HG02852 (cell line): Measurements from ENCODE around the gene RAB6B.

Experiments used
- ATAC-seq: cut with Tn5 transposase; IDR thresholded peaks from one replicate; pipeline ENCODE4 v1.9.1; 2021; ENCODE audit warnings: mild to moderate bottlenecking, moderate library complexity; ENCODE audit not compliant: unreplicated experiment

RAB6B gene

DNA sequence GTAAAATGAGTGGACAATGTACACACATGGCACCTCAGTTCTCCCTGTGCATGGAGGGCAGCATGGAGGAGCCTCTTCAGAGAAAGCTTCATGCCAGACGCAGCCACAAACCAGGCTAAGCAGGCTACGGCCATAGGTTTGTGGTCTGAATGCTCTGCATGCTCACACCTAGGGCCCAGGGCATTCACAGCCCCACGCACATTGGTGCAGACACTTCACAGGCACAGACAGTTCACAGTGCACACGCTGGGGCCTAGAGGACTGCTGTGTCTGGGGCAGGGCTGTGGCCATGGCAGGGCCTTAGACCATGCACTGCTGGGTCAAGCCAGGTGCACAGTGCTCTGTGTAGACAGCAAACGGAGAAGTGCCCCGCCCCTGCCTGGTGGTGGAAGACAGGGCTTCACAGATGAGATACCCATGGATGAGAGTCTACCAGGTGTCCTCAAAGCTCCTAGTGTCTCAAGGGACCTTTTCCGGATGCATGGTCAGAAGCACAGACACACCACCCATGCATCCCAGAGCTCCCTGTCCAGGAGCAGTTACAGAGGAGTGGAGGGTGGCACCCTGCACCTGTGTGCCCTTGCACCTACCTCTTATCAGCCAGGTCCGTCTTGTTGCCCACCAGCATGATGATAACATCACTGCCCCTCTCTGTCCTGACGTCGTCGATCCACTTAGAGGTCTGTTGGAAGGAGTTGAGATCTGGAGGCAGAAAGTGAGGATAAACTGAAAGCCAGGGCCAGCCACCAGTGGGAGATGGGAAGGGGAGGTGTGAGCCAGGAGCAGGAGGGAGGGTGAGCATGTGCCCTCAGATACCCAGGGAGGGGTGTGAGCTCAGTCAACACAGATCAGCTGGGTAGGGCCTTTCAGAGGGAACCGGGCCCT is 56.5 kb downstream of the RAB6B start:
- ATAC-seq = no peak

DNA sequence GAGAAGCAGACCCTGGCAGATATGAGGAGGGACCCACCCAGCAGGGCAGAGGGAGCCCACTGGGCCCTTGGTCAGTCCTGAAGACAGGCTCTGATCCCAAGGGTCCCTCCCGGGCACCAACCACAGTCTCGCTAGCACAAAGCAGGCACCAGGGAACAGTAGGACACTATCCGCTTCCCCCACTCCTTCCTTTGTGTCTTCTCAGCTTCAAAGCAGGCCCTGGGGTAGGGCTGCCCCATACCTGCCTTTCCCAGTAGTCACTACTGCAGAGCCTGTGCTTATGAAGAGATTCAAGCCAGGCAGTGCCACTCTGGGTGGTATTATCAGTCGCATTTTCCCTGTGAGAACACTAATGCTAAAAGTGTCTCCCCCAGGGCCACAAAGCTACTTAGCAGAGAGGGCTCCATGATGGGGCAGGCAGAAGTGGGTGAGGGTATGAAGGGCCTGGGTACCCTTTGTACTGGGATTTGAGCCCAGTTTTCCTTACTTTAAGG is 57.3 kb downstream of the RAB6B start:
- ATAC-seq = no peak

DNA sequence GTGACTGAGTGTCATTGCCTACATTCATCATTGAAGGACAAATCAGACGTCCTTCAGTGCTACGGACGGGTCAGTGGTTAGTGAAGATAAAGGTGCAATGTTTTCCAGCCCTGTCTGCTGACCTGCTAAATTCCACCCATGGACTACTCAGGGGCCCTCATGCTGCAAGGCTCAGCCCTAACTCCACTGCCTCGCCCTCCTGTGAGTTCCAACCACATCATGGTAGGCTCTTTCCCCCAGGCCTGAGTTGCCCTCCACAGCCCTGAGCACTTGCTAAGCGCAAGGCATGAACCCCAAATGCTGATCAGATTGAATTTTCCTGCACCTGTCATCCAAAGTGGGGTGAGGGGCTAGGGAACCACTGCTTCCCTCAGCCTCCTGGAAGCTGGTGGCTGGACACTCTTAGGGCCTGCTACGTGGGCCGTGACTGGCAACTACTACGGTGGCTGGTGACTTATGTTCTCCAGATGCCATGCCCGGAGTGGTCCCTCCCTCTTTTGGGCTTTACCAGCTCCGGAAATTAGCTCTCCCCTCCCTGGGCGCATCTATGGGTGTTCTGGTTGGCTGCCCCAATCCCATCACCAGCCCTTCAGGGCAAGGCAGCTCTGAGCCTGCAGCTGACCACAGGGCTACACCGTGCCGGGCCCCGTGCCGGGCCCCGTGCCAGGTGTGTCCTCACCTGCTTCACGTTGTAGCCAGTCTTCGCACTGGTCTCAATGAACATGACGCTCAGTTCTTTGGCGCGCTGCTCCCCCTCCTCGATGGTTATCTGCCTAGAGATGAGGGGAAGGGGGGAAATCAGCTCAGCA is 58.0 kb downstream of the RAB6B start:
- no peak for ATAC-seq

GRCh38 chr3:133836497-133837158 is 59.1 kb downstream of the RAB6B start:
- ATAC-seq = no peak

GRCh38 chr3:133835961-133836360 is 59.7 kb downstream of the RAB6B start:
- no peak for ATAC-seq

- no peak for ATAC-seq
Observed at GRCh38 chr3:133835418-133835743, 60.3 kb downstream of the RAB6B start.

DNA sequence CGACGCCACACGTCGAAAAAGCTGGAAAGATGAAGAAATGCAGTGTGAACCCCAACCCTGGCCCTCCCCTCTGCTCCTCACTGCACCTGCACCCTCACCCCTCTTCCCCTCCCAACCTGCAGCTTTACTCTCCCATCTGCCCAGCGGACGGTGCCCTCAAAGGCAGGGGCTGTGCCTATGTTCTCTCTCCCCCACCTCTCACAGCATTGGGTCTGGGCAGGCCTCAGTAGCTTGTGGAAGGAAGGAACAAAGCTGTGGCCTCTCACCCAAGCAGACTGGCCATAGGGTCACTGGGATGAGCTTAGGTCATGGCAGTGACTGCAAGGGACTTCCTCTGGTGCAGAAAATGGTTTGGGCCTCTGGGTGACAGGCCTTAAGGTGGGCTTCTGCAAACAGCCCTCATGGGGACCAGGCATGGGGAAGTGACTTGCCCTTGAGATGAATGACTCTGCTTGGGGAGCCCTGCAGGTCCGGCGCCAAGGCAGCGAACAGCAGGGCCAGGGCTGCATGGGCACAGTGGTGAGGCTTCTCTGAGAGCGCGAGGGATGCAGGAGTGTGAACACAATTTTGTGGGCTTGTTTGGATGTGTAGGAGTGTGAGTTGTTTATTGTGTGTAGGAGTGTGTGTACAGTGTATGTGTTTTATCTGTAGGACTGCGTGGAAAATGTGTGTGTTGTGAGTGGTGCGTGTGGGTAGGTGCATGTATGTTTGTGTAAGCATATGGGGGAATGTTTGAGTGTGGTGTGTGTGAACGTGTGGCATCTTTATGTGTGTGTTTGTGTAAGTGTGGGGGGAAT is 60.9 kb downstream of the RAB6B start:
- ATAC-seq = no peak

DNA sequence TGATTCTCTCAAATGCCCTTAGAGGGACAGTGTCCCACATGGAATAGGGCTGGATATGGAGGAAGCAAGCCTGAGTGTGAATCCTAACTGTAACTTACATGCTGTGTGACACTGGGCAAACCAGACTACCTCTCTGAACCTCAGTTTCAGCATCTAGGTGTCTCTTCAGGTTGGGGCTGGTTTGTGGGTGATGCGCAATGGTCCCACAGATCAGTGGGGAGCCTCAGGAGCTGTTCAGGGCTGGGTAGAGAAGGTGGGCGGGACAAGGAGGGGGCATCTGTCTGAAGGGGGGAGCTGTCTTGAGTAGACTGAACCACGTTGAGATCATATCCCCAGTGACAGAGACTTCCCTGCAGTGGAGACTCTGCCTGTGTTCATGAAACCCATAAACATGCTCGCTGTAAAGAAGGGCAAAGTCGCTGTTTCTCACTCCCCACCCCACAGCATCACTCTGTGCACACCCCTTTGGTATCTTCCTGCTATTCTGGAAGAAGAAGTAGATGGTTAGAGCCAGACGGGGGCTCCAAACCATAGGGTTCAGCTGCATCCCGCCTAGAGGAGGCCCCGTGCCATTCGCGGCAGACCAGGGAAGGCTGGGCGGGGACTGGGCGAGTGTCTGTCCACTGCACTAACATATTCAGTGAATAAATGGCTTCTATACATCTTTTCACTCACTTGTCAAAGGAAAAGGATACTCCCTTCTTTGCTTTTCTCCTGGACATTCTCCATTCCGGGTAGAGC is 61.6 kb downstream of the RAB6B start:
- ATAC-seq = no peak

- ATAC-seq = no peak
Observed at GRCh38 chr3:133833267-133833666, 62.4 kb downstream of the RAB6B start.

DNA sequence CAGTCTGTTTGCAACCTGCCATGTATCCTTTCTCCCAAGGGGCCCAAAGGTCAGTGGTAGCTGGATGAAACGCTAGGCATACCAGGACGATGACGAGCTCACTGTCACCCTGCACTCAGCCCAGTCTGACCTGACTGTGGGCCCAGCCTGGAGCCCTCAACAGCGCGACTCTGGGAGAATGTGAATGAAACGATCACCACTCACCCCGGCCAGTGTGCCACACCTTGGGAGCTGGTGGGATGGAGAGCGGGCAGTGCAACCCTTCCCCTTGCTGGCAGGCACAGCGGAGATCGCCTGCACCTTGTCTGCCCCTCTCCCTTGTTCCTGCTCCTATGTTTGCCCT is 62.9 kb downstream of the RAB6B start:
- no peak for ATAC-seq

DNA sequence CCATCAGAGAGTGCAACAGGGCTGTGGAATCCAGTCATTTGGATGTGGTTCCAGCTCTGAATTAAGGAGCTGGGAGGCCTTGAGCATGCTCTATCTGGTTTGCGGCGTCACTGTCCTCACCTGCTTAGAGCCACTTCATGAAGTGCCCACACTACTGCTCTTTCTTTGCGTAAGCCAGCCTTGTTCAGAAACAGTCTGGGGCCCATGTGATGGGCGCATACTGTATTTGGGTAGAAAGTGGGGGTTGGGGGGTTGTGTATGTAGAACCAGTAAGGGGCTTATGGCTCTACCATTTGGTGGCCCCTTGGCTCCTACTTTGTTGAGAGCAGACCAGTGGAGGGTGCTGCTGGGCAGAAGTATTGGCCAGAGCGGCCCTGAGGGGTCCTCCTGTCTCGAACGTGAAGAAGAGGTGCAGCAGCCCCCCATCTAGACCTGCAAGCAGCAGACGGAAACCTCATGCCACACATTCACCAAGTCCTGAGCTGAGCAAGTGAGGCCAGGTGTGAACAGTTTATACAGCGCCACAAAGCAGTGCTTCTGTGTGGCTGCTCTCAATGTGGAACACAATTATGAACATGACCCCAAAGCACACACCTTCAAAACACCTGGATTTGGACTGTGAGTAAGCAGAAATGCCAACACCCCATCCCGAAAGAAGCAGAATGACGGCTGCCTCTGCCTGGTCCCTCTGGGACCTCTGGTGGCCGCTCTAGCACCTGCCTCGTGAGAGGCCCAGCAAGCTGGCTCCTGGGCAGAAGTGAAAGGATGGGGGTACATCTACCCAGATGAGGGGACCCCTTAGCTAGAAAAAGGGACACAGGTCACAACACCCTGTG is 63.5 kb downstream of the RAB6B start:
- no peak for ATAC-seq

- no peak for ATAC-seq
Observed at GRCh38 chr3:133830071-133830470, 65.6 kb downstream of the RAB6B start.

- no peak for ATAC-seq
Observed at GRCh38 chr3:133829310-133829707, 66.4 kb downstream of the RAB6B start.

- ATAC-seq = no peak
Observed at GRCh38 chr3:133828576-133829309, 66.9 kb downstream of the RAB6B start.

- ATAC-seq = no peak
Observed at GRCh38 chr3:133827684-133828083, 68.0 kb downstream of the RAB6B start.

DNA sequence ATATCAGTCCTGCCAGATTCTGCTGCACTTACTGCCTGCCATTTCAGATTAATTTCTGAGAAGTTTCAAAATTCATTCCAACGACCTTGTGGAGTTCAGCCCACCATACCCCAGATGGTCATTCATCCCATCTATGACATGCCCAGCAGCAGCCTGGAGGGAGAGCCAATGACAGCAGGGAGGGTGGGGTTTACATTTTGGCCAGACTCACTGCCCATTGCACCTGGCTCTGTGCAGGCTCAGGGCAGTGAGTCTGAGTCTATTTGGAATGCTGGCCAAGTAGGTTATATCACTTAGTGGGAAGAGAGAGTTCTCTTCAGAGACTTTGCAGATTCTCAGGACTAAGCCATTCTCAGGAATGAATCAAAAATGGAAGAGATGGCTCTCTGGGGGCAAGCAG is 68.5 kb downstream of the RAB6B start:
- ATAC-seq = no peak

- ATAC-seq = no peak
Observed at GRCh38 chr3:133825969-133826727, 69.5 kb downstream of the RAB6B start.

- ATAC-seq = no peak
Observed at GRCh38 chr3:133824961-133825485, 70.7 kb downstream of the RAB6B start.
